Nephron (organoid): Measurements from ENCODE around the gene TBC1D10A.

Experiments
- H3K27ac Mint-ChIP-seq, 3 experiments: 2 replicates each; pipeline ENCODE4 v1.8.0; 2020; ENCODE audit warnings: mixed read lengths in 3 of 3, mild to moderate bottlenecking in 2 of 3, moderate library complexity in 1 of 3
- H3K27me3 Mint-ChIP-seq: 2 replicates; pipeline ENCODE4 v1.8.0; 2021; ENCODE audit warnings: low read depth, mild to moderate bottlenecking, moderate library complexity, mixed read lengths
- H3K36me3 Mint-ChIP-seq: 2 replicates; pipeline ENCODE4 v1.8.0; 2020; ENCODE audit warnings: low read depth, mixed read lengths
- H3K4me1 Mint-ChIP-seq: 2 replicates; pipeline ENCODE4 v1.8.0; 2020; ENCODE audit warnings: mixed read lengths
- H3K4me3 Mint-ChIP-seq, 3 experiments: 2 replicates each; pipeline ENCODE4 v1.8.0; 2020; ENCODE audit warnings: mild to moderate bottlenecking in 3 of 3, mixed read lengths in 3 of 3, moderate library complexity in 2 of 3
- H3K9me3 Mint-ChIP-seq: 2 replicates; pipeline ENCODE4 v1.8.0; 2020; ENCODE audit warnings: mixed read lengths
- CTCF ChIP-seq, 3 experiments: fragments of 200-600 bp; sonication (generic); IDR thresholded peaks; one replicate each; pipeline ENCODE4 v1.5.0; 2021; ENCODE audit warnings: antibody characterized with exemption in 3 of 3; ENCODE audit not compliant: unreplicated experiment in 3 of 3

Gene TBC1D10A

GRCh38 chr22:30354644-30355043 lies 27.9 kb upstream of the TBC1D10A start:
- H3K4me3 Mint-ChIP-seq, result peak overlapping the region in 2 of 3 experiments; percentile 99 to 100

GRCh38 chr22:30351226-30351625 lies 24.5 kb upstream of the TBC1D10A start:
- no peaks in the 10 kb centered on the region for H3K9me3 Mint-ChIP-seq
- H3K4me3 Mint-ChIP-seq, result no peak overlapping the region
- H3K36me3 Mint-ChIP-seq, result peaks cover 60% of the 10 kb centered on the region
- no peak for TF ChIP-seq CTCF (IDR thresholded peaks at IDR 0.05; ENCODE audit: unreplicated experiment in 3 of 3)
- no peaks in the 10 kb centered on the region for H3K27me3 Mint-ChIP-seq
- H3K4me1 Mint-ChIP-seq, result peaks cover 27% of the 10 kb centered on the region
- H3K27ac Mint-ChIP-seq, result no peak overlapping the region

More at GRCh38 chr22:30354644-30355043, 27.9 kb upstream of the TBC1D10A start:
- TF ChIP-seq CTCF (IDR thresholded peaks at IDR 0.05; ENCODE audit: unreplicated experiment in 3 of 3), result no peak
- no peak overlapping the region for H3K27ac Mint-ChIP-seq
- no peaks in the 10 kb centered on the region for H3K27me3 Mint-ChIP-seq
- H3K9me3 Mint-ChIP-seq, result no peaks in the 10 kb centered on the region
- H3K4me1 Mint-ChIP-seq, result peaks cover 35% of the 10 kb centered on the region
- peaks cover 39% of the 10 kb centered on the region for H3K36me3 Mint-ChIP-seq

- Mint-ChIP-seq H3K27me3 (no peaks in the 10 kb centered on the region), H3K36me3 (peaks cover 75% of the 10 kb centered on the region), H3K4me1 (peaks cover 7% of the 10 kb centered on the region), H3K27ac (peak overlapping the region; percentile 48 to 87 (median 53)), H3K9me3 (no peaks in the 10 kb centered on the region), H3K4me3 (no peak overlapping the region)
- no peak for TF ChIP-seq CTCF (IDR thresholded peaks at IDR 0.05; ENCODE audit: unreplicated experiment in 3 of 3)
Observed at GRCh38 chr22:30348809-30349208, 22.1 kb upstream of the TBC1D10A start.

- H3K4me1 Mint-ChIP-seq, result peaks cover 4% of the 10 kb centered on the region
- no peaks in the 10 kb centered on the region for H3K9me3 Mint-ChIP-seq
- no peak overlapping the region for H3K4me3 Mint-ChIP-seq
- no peak for TF ChIP-seq CTCF (IDR thresholded peaks at IDR 0.05; ENCODE audit: unreplicated experiment in 3 of 3)
- H3K36me3 Mint-ChIP-seq, result peaks cover 76% of the 10 kb centered on the region
- peak overlapping the region; percentile 48 to 87 (median 53) for H3K27ac Mint-ChIP-seq
- H3K27me3 Mint-ChIP-seq, result no peaks in the 10 kb centered on the region
Observed at GRCh38 chr22:30348404-30348803, 21.7 kb upstream of the TBC1D10A start.

GRCh38 chr22:30347255-30347892 lies 20.6 kb upstream of the TBC1D10A start:
- no peaks in the 10 kb centered on the region for H3K9me3 Mint-ChIP-seq
- no peak overlapping the region for H3K27ac Mint-ChIP-seq
- peaks cover 79% of the 10 kb centered on the region for H3K36me3 Mint-ChIP-seq
- peaks cover 4% of the 10 kb centered on the region for H3K4me1 Mint-ChIP-seq
- H3K27me3 Mint-ChIP-seq, result no peaks in the 10 kb centered on the region
- no peak overlapping the region for H3K4me3 Mint-ChIP-seq
- TF ChIP-seq CTCF (IDR thresholded peaks at IDR 0.05; ENCODE audit: unreplicated experiment in 3 of 3), result no peak
